Gastrocnemius medialis (tissue), 4 donors: ENCODE data around the gene MYO16. TPM values are rescaled to one million over a fixed set of nuclear protein-coding genes. Genes with fewer than 3 reads are reported as not detected.

ENCODE experiments used
- ATAC-seq, 2 donors: fragments of 150-250 bp; one replicate each; pipeline ENCODE4 v1.9.1; 2016
- DNase-seq, 2 donors: peaks; one replicate each; pipeline ENCODE4 v3.0.0-alpha.2; 2019
- H3K27ac ChIP-seq, 4 donors: fragments of 200-600 bp; sonication (generic); 1 replicate in 1 of 4; 2 replicates in 3 of 4; pipeline ENCODE4 v1.5.1; 2016 to 2018; ENCODE audit warnings: mild to moderate bottlenecking in 2 of 4, moderate library complexity in 1 of 4
- H3K27me3 ChIP-seq, 3 donors: fragments of 200-600 bp; sonication (generic) in 2 of 3; 1 replicate in 1 of 3; 2 replicates in 2 of 3; pipeline versions ENCODE4 v1.5.1 to v1.6.0; 2016 to 2019; ENCODE audit warnings: mild to moderate bottlenecking in 1 of 3, moderate library complexity in 1 of 3
- H3K36me3 ChIP-seq, 2 donors: fragments of 200-600 bp; sonication (generic) in 1 of 2; one replicate each; pipeline ENCODE4 v1.5.1; 2017 to 2018
- H3K4me1 ChIP-seq, 2 donors: fragments of 200-600 bp; sonication (generic) in 1 of 2; one replicate each; pipeline ENCODE4 v1.5.1; 2016 to 2017; ENCODE audit warnings: mild to moderate bottlenecking in 2 of 2
- H3K4me3 ChIP-seq, 4 donors: fragments of 200-600 bp; sonication (generic) in 3 of 4; 1 replicate in 1 of 4; 2 replicates in 3 of 4; pipeline ENCODE4 v1.5.1; 2016 to 2019; ENCODE audit warnings: mild to moderate bottlenecking in 2 of 4
- H3K9me3 ChIP-seq, 3 donors: fragments of 200-600 bp; sonication (generic) in 2 of 3; 1 replicate in 1 of 3; 2 replicates in 2 of 3; pipeline ENCODE4 v1.5.1; 2016 to 2019
- POLR2A ChIP-seq, 2 donors: fragments of 450-650 bp; IDR thresholded peaks; one replicate each; pipeline ENCODE4 v1.6.1; 2017; ENCODE audit warnings: antibody characterized with exemption in 2 of 2, mild to moderate bottlenecking in 2 of 2, moderate library complexity in 2 of 2
- in situ Hi-C, 4 donors: fragments of 200-750 bp; cut with MboI; loops; one replicate each; pipeline versions ENCODE4 v1.15.0 to v1.8.0; 2017; ENCODE audit warnings: low sequenced_read_pairs in 4 of 4
- intact Hi-C: fragments of 100-400 bp; cut with DNase I; formaldehyde crosslinking; loops from one replicate; pipeline ENCODE4 v1.15.1; 2023; ENCODE audit warnings: low total_unique reads
- total RNA-seq, 4 donors: library from RNA; depleted of rRNA; stranded (reverse); fragments of >200 nt; gene quantifications; one replicate each; pipeline versions ENCODE4 v1.1.0 to v1.2.3, GENCODE V29; 2016
- TF ChIP-seq, protein P1 (sequence below), 5 experiments: fragments of 450-650 bp in 3 of 5; fragments of 200-600 bp in 2 of 5; sonication (generic) in 2 of 5; IDR thresholded peaks in 4 of 5; conservative IDR thresholded peaks in 1 of 5; 1 replicate in 4 of 5; 2 replicates in 1 of 5; pipeline ENCODE4 v1.5.1; 2016 to 2019; ENCODE audit warnings: antibody characterized with exemption in 5 of 5, mild to moderate bottlenecking in 3 of 5, moderate library complexity in 3 of 5

The MYO16 gene
- total RNA-seq, 4 donors from 2014 or later, result 0.02 TPM; not detected in 3

DNA sequence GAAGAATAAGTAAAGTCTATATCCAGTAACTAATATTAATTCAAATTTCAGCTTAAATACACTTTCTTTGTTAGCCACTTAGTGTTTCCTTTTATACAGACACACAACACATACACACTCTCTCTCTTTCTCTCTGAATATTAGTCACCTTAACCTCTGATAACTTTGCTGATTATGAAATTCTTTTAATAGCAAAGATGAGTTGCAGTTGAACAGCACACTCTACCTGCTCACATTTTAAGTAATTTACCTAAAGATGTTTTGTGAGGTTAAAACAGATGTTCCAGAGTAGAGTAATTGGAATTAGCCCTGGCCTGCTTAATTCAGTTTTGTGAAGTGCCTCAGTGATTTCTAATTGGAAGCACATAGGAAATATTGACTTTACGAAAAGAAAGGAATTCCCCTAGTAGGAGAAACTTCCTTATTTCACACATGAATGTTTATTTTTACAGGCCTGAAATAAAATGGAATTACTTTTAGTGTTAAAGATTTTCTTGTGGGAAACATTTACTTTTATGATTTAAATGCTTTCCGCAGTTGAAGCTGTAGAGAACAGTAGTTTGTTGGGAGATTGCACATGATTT is 184.3 kb downstream of the MYO16 start:
- TF ChIP-seq, protein P1, sequence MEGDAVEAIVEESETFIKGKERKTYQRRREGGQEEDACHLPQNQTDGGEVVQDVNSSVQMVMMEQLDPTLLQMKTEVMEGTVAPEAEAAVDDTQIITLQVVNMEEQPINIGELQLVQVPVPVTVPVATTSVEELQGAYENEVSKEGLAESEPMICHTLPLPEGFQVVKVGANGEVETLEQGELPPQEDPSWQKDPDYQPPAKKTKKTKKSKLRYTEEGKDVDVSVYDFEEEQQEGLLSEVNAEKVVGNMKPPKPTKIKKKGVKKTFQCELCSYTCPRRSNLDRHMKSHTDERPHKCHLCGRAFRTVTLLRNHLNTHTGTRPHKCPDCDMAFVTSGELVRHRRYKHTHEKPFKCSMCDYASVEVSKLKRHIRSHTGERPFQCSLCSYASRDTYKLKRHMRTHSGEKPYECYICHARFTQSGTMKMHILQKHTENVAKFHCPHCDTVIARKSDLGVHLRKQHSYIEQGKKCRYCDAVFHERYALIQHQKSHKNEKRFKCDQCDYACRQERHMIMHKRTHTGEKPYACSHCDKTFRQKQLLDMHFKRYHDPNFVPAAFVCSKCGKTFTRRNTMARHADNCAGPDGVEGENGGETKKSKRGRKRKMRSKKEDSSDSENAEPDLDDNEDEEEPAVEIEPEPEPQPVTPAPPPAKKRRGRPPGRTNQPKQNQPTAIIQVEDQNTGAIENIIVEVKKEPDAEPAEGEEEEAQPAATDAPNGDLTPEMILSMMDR (IDR thresholded peaks at IDR 0.05 in 4 of 5, conservative IDR thresholded peaks at IDR 0.05 in 1 of 5), result no peak
- TF ChIP-seq POLR2A (IDR thresholded peaks at IDR 0.05), result no peak
- no peaks in the 10 kb centered on the region for H3K36me3 ChIP-seq

GRCh38 chr13:108816375-108816774 is 187.0 kb downstream of the MYO16 start:
- Histone ChIP-seq H3K27me3 (no peaks in the 10 kb centered on the region), H3K36me3 (no peaks in the 10 kb centered on the region), H3K4me3 (no peak overlapping the region), H3K27ac (no peak overlapping the region), H3K9me3 (no peaks in the 10 kb centered on the region), H3K4me1 (no peaks in the 10 kb centered on the region)
- ATAC-seq (no peak), DNase-seq (no peak)
- intact Hi-C loops (no loop called here), in situ Hi-C loops (no loop called here)
- TF ChIP-seq, protein P1 (IDR thresholded peaks at IDR 0.05 in 4 of 5, conservative IDR thresholded peaks at IDR 0.05 in 1 of 5), result no peak
- TF ChIP-seq POLR2A (IDR thresholded peaks at IDR 0.05), result no peak

More for the DNA sequence above, 184.3 kb downstream of the MYO16 start:
- in situ Hi-C loops, result no loop called here
- intact Hi-C loops, result no loop called here
- Histone ChIP-seq H3K4me3 (no peak overlapping the region), H3K27ac (no peak overlapping the region), H3K9me3 (no peaks in the 10 kb centered on the region), H3K4me1 (no peaks in the 10 kb centered on the region), H3K27me3 (no peaks in the 10 kb centered on the region)
- ATAC-seq (no peak), DNase-seq (no peak)

DNA sequence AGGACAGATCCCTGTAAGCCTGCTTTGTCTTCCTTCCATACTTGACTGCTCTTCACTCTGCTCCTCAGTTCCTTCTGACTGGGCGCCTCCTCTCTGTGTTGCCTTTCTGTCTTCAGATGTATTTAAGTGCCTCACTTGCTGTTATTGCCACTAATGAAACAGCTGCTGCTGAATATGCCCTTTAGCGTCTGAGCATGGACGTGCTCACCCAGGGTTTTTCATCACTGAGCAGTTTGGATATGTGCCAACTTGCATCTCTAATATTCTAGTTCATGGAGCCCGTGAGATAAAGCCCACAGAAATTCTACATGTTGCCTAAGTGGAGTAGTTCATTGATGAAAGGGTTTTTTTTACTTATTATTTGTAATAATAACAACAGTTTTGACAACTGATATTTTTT is 198.2 kb downstream of the MYO16 start:
- no peak for ATAC-seq
- no peaks in the 10 kb centered on the region for H3K36me3 ChIP-seq
- intact Hi-C loops, result no loop called here
- DNase-seq, result no peak
- H3K27me3 ChIP-seq, result no peaks in the 10 kb centered on the region
- TF ChIP-seq, protein P1 (IDR thresholded peaks at IDR 0.05 in 4 of 5, conservative IDR thresholded peaks at IDR 0.05 in 1 of 5), result no peak
- no peak for TF ChIP-seq POLR2A (IDR thresholded peaks at IDR 0.05)
- in situ Hi-C loops, result no loop called here
- H3K4me3 ChIP-seq, result no peak overlapping the region
- no peaks in the 10 kb centered on the region for H3K9me3 ChIP-seq
- no peak overlapping the region for H3K27ac ChIP-seq
- no peaks in the 10 kb centered on the region for H3K4me1 ChIP-seq

DNA sequence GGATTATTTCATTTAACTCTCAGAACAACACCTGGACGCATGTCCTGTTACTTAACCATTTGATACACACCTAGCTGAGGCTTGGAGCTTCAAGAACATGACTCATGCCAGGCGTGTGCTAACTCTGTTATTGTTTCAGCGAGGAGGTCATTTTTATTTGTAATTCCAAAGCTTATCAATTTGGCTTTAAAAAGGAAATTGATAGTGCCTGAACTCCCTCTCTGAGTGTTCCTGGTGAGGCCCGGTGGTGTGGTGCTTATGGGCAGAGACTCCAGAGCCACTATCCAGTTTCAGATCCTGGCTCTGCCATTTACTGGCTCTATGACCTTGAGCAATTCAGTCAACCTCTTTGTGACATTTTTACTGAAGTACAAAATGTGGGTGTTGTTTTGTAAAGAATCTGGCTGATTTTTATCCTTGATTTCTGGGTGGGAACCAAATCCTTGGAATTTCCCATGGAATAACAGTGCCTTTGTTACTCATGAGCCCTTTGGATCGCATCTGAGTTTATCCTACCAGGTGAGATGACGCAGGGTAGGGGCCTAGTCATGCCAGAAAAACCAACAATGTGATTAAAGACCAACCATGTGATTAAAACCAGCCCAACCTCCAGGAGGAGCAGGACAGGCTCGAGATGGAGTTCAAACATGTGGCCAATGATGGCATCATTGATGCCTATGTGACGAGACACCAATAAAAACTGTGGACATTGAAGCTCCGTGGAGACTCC is 198.8 kb downstream of the MYO16 start:
- in situ Hi-C loops (no loop called here), intact Hi-C loops (no loop called here)
- H3K36me3 ChIP-seq, result no peaks in the 10 kb centered on the region
- no peak overlapping the region for H3K27ac ChIP-seq
- H3K27me3 ChIP-seq, result no peaks in the 10 kb centered on the region
- ATAC-seq, result no peak
- no peak overlapping the region for H3K4me3 ChIP-seq
- H3K4me1 ChIP-seq, result no peaks in the 10 kb centered on the region
- H3K9me3 ChIP-seq, result no peaks in the 10 kb centered on the region
- DNase-seq, result no peak
- no peak for TF ChIP-seq POLR2A (IDR thresholded peaks at IDR 0.05)
- TF ChIP-seq, protein P1 (IDR thresholded peaks at IDR 0.05 in 4 of 5, conservative IDR thresholded peaks at IDR 0.05 in 1 of 5), result no peak
